ENCODE measurements around the gene COX4I2.

Gene COX4I2

DNA sequence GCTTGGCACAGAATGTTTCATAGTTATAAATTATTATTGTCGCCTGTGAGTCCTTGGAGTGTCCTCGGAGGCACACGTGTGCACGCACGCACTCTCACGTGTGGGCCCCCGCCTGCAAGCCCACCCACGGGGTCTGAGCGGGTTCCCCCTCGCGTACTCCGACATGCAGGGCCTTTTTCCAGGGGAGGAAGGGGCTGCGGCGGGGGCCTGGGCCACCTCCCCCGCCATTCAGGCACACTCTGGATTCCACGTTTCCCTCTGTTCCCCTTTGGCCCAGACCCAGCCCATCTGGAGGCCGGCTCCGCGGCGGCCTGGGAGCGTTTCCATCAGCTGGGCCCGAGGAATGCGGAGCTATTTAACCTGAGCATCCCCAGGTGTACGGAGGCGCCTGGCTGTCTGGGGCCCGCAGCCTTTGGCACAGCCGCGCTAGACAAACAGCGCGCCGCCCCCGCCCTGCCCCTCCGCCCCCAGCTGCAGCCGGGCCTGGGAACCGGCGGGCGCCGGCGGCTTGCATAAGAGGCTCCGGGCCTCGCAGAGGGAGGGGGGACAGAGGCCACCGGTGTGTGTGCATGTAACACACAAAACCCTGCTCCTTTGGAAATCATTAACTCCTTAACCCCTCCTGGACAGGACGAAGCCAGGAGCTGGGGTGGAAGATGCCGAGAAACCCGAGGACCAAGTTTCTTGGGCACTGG lies 29.3 kb upstream of the COX4I2 start (continued):
- TF ChIP-seq ZFHX2 (tag by site-specific recombination; conservative IDR thresholded peaks at IDR 0.05) (peak; percentile 93), ZBTB21 (tag by site-specific recombination; IDR thresholded peaks at IDR 0.05) (no peak), ZBTB44 (tag by site-specific recombination; IDR thresholded peaks at IDR 0.05) (no peak; the same call in 1 of the 2 replicates), ZNF16 (tag by site-specific recombination; IDR thresholded peaks at IDR 0.05; ENCODE audit: low read depth) (no peak), ZNF324 (tag by site-specific recombination; IDR thresholded peaks at IDR 0.05) (no peak), OVOL3 (tag by site-specific recombination; IDR thresholded peaks at IDR 0.05) (no peak), ZNF311 (tag by site-specific recombination; IDR thresholded peaks at IDR 0.05; ENCODE audit: borderline replicate concordance) (no peak), KLF10 (tag by site-specific recombination; IDR thresholded peaks at IDR 0.05) (peak; percentile 74; the same call in 1 of the 2 replicates), KLF17 (tag by site-specific recombination; IDR thresholded peaks at IDR 0.05) (0 out of 2 replicates have a peak, but pooled peaks have one; percentile 28), ZNF391 (tag by site-specific recombination; IDR thresholded peaks at IDR 0.05; ENCODE audit: borderline replicate concordance, low read depth) (no peak), ZNF366 (tag by site-specific recombination; conservative IDR thresholded peaks at IDR 0.05) (no peak), ZNF37A (tag by site-specific recombination; IDR thresholded peaks at IDR 0.05) (no peak), ZNF549 (tag by site-specific recombination; IDR thresholded peaks at IDR 0.05) (no peak), ZNF555 (tag by site-specific recombination; conservative IDR thresholded peaks at IDR 0.05) (no peak), ZIC2 (tag by site-specific recombination; IDR thresholded peaks at IDR 0.05) (no peak), ZNF660 (tag by site-specific recombination; IDR thresholded peaks at IDR 0.05) (no peak), GLIS2 (tag by site-specific recombination; IDR thresholded peaks at IDR 0.05) (peak; percentile 87), ZNF404 (tag by site-specific recombination; IDR thresholded peaks at IDR 0.05) (no peak), KLF9 (tag by site-specific recombination; IDR thresholded peaks at IDR 0.05; ENCODE audit: low read depth) (peak; percentile 35; the same call in 1 of the 2 replicates), HOXD13 (CRISPR knock-in tag; IDR thresholded peaks at IDR 0.05; ENCODE audit: borderline replicate concordance) (no peak), PRDM4 (tag by site-specific recombination; IDR thresholded peaks at IDR 0.05) (no peak), KLF8 (tag by site-specific recombination; IDR thresholded peaks at IDR 0.05) (peak; percentile 80; the same call in 1 of the 2 replicates), MYNN (tag by site-specific recombination; IDR thresholded peaks at IDR 0.05; ENCODE audit: borderline replicate concordance) (no peak), ZNF335 (tag by site-specific recombination; conservative IDR thresholded peaks at IDR 0.05) (peak; percentile 78), IKZF3 (tag by site-specific recombination; IDR thresholded peaks at IDR 0.05) (0 out of 2 replicates have a peak, but pooled peaks have one; percentile 39), ZNF544 (tag by site-specific recombination; IDR thresholded peaks at IDR 0.05) (no peak), ZNF664 (tag by site-specific recombination; IDR thresholded peaks at IDR 0.05) (no peak), ZNF473 (tag by site-specific recombination; IDR thresholded peaks at IDR 0.05) (no peak), ZBTB20 (tag by site-specific recombination; IDR thresholded peaks at IDR 0.05) (peak; percentile 53; the same call in 1 of the 2 replicates), ZNF266 (tag by site-specific recombination; IDR thresholded peaks at IDR 0.05; ENCODE audit: low read depth) (no peak), GLIS1 (tag by site-specific recombination; IDR thresholded peaks at IDR 0.05) (peak; percentile 80), ZNF792 (tag by site-specific recombination; IDR thresholded peaks at IDR 0.05) (no peak), ZEB2 (tag by site-specific recombination; IDR thresholded peaks at IDR 0.05) (peak; percentile 32; the same call in 1 of the 2 replicates), SP2 (tag by site-specific recombination; IDR thresholded peaks at IDR 0.05) (peak; percentile 23), ZNF394 (tag by site-specific recombination; IDR thresholded peaks at IDR 0.05; ENCODE audit: borderline replicate concordance) (no peak)
- TF ChIP-seq, protein P1, sequence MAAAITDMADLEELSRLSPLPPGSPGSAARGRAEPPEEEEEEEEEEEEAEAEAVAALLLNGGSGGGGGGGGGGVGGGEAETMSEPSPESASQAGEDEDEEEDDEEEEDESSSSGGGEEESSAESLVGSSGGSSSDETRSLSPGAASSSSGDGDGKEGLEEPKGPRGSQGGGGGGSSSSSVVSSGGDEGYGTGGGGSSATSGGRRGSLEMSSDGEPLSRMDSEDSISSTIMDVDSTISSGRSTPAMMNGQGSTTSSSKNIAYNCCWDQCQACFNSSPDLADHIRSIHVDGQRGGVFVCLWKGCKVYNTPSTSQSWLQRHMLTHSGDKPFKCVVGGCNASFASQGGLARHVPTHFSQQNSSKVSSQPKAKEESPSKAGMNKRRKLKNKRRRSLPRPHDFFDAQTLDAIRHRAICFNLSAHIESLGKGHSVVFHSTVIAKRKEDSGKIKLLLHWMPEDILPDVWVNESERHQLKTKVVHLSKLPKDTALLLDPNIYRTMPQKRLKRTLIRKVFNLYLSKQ (tag by site-specific recombination; IDR thresholded peaks at IDR 0.05; ENCODE audit: borderline replicate concordance), result no peak
